DMS79 treated with DMSO at 0.1 percent for 48 hours (cell line): ENCODE results near the gene SUGCT.
"Not testable (repeated sequence)": the region's sequence is repeated elsewhere in the genome, so short reads cannot be mapped to it uniquely, and the experiment has no call there.

Experiments
- DNase-seq: peaks from one replicate; lab custom pipeline; 2025; lab: John Stamatoyannopoulos, UW

SUGCT gene

DNA sequence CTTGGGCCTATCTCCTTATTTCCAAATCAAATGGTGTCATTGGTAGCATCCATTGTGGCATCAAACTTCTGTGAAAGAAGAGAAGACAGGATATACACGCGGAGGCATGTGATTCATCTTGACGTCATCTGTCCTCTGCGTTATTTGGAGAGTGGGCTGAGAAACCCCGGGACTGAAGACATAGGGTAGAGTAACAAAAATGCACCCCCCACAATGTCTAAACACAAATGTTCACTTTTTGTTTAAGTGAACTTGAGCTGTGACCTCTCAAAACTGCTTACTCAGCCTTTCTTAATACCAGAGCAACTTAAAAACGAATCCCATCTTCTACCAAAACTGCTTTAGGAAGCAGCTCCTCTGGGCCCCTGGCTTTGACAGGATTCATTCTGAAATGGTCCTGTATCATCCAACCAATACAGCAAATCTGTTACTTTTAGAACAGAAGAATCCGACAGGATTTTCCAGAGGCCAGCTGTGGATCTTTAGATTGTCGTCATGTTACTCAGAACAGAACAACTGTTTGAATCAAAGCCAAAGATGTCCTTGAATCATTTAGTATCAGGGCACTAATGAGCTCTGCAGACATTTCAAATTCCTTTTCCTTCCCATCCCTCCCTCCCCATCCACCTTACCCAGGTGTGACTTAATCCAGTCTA lies 438.1 kb downstream of the SUGCT start:
- DNase-seq: no peak

DNA sequence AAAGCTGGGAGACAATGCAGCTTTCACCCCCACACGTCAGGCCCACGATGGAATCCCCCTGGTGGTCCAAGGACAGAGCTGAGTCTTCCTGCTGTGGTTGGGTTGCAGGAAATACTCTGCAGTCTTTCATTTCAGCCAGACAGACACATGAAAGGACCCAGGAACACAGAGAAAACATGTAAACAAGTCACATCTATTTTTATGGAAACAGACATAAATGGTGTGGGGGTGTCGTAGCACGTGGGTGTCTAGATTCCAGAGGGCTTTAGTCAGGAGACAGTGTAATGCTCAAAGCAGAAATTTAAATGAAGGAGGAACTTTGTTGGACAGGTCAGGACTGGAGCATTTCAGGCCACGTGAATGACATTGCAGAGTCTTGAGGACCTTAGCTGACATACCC lies 444.6 kb downstream of the SUGCT start:
- DNase-seq: no peak

DNA sequence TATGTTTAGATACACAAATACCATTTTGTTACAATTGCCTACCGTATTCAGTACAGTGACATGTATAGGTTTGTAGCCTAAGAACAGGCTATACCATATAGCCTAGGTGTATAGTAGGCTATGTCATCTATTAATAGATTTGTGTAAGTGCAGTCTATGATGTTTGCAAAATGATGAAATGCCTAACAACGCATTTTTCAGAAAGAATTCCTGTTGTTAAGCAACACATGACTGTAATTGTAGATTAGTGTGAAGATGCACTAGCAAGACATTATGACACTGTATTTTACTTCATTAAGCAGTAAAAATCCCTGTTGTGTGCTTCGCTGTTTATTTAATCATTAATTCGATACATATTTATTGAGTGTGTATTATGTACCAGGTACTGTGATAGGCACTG lies 446.0 kb downstream of the SUGCT start:
- no peak for DNase-seq

DNA sequence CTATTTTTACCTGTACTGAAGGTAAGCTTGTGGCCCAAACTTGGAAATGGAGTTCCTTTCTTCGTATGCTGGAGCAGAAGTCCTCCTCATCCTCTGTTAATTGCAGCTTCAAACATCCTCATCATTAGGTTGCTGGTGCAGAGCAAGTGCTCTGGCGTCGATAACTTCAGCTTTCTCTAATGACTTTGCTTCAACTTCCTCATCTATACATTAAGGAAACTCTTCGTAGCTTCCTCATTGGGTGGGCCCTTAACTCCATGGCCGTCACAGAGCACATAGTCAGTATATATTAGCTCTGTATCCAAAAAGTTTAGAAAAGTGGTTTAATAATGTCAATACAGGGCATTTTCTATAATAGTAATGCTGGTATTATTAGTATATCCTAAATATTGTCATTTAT lies 447.7 kb downstream of the SUGCT start:
- no peak for DNase-seq

DNA sequence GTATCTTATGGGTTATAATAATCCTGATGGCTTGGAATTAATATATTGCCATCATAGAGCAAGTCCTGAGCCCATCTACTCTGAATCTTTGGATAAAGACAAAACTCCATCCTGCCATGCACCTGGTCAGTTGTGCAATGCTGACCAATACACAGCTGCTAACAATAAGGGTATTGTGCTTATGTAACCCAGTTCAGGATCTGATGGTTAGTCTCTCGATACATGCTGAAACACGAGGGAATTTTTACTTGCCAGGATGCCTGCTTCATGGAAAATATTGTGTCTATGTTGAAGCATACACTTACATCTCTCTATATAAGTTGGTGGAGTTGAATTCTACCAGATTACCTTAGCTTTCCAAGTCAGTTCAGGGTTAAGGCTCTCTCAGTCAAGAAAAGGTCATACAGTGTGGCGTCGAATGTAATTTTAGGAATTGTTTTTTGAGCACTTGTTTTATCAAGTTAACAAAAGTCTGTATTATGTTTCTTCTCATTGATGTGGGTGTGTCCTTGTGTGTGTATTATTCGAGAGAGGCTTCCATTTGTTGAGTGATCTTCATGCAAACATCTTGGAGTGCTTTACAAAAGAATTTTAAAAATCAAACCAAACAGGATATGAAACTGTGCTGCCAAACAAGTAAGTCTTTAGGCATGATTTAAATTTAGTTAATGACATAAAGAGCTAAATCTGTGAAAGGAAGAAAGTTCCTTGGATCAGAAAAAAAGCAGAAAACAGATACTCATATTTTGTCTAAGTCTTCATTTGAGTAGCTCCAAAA lies 449.1 kb downstream of the SUGCT start:
- no peak for DNase-seq

DNA sequence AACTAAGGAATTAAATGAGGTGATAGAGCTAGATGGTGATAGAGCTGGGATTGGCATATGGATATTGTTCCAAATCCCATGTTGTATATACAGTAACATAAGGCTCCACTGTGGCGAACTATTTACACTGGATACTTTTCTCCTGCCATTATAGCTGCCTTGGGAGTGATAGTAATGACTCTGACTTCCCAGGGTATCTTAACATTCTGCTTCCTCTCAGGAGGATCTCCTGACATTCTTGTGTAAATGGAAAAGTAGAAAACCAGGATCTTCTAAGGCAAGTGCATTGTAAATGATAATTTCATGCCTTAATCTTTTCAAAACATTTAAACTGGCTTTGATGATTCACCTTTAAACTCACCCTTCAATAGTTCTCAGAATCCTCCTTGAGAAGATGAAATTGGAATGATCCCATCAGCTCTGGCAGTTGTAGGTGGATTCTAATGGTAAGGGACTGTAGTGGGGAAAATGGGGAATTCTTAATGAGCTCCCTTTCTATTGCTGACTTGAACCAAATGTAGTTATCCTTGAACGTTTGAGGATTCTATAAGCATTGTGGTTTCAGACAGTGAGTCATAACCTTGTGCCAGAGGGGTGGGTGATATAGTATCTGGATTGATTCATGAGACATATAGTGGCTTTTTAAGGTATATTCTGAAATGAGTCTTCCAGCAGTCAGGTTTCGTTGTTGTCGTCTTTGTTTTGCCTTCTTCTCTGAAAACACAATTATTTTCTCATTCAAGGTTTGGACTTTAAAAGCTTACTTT lies 450.0 kb downstream of the SUGCT start:
- DNase-seq: no peak

GRCh38 chr7:40586197-40586596 lies 451.4 kb downstream of the SUGCT start:
- no peak for DNase-seq

GRCh38 chr7:40587419-40587818 lies 452.6 kb downstream of the SUGCT start:
- DNase-seq: no peak

- DNase-seq: no peak
These were observed 460.3 kb downstream of the SUGCT start for GRCh38 chr7:40595129-40595528.

GRCh38 chr7:40595832-40596231 lies 461.0 kb downstream of the SUGCT start:
- no peak for DNase-seq

DNA sequence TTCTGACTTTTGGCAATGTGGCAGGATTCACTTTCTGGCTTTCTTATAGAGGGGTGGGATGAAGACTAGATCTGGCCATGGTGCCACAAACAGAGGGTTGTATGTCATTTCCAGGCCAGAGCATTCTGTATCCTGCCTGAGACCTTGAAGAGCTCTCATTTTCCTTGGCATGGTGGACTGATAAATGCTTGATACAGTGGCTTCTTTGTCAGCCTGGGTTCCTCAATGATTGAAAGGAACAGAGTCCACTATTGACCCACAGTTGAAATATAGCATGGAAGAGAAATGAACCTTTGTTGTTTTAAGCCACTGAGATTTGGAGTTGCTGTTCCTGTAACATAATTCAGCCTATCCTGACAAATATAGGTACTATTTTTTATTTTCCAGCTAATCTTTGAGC lies 462.7 kb downstream of the SUGCT start:
- no peak for DNase-seq

- no peak for DNase-seq
These were observed 464.1 kb downstream of the SUGCT start for GRCh38 chr7:40598915-40599314.

DNA sequence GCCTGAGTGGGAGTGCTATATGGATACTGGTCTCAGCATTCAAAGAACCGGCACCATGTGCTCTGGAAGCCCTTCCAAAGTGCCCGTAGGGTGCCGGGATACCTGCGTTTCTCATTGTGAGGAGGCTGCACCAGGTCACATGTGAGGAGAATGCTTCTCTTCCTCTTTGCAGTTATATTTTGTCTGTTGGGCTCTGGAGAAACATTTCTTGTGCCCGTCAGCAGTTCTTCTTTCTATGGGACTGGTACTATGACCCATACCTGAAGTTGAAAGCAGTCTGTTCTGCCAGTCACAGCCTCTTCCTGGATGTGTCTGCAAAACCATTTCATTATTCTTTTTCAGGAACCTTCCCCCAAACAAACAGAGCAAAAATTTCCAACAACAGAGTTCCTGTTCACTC lies 465.0 kb downstream of the SUGCT start:
- DNase-seq: no peak

- not testable (repeated sequence) for DNase-seq
These were observed 467.5 kb downstream of the SUGCT start for GRCh38 chr7:40602351-40602750.

DNA sequence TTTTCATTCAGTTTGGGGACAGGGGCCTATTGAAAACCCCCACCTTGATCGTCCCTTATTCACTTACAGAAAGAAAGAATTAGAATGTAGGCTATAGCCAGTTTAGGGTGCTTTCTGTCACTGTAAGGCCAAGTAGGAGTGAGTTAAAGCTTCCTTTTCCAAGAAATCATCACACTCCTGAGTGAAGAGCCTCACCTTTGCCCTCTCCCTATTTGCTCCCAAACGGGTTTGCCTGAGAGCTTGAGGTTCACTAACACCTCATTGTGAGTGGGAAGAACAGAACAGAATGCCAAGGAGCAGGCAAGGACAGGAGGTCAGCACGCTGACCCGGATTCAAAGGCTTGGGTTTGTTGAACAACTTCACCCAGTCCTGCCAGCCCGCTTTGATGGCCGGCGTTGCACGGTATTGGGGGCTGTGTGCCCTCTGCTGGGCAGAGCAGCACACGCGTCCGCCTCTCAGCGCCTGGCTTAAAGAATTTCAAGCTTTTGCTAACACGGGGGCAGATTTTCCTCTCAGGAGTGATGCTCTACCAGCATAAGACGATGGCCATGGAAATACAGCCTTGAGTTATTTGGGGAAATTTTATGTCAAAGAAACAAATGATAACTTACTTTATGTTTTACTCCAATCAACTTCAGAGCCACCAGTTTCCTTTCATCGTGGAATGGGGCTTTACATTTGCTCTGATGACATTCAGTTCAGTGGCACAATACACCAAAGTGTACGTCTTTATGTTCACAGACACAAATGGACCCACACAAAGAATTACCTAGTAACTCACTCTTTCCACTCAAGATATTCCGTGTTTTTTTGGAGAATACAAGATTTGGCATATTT lies 470.0 kb downstream of the SUGCT start:
- no peak for DNase-seq

- no peak for DNase-seq
These were observed 473.7 kb downstream of the SUGCT start for GRCh38 chr7:40608321-40609075.

- DNase-seq: no peak
These were observed 475.7 kb downstream of the SUGCT start for GRCh38 chr7:40610461-40610860.

DNA sequence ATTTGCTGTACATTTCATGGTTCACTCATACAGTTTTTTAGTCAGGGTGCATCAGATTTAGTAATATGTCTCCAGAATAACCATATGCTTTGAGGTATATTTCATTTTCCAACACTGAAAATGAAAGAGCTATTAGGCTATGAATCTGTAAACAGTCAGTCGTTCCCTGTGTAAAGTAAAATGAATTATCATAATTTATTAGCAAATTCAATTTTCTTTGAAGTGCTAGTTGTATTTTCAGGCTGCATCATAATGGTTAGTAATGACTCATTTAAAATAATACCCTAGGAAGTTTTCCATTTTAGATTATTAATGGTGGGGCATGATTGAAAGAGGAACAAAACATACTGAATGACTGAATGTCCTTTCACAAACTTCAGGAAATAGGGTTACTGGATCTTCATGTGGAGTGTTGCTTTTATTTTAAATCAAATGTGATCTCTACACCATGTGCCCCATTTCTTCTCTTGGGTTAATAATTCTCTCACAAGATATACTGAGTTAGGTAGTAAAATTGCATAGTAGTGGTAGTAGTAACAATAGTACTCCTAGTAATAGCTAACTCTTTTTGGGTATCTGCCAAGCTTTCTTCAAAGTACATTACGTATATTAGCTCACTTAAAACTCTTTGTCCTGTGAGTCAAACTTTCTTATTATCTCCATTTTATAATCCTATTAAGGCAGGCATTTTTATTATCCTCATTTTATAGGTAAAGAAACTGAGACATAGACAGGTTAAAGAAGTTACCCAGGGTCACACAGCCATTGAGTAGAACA lies 476.5 kb downstream of the SUGCT start:
- no peak for DNase-seq

DNA sequence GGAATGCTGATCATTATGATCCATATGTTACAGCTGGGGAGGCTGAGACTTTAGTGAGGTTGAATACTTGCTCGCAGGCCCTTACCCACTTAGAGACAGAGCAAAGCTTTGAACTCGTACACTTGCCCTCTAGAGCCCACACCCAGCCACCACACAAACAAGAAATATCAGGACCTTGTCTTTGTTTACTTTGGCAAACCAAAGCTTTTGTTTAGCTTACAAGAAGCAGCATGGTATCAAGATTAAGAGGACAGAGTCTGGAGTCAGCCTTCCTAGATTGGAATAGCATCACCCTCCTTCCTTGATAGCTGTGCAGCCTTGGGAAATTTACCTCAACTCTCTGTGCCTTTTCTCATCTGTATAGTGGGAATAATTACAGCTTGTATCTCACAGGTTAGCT lies 477.5 kb downstream of the SUGCT start:
- DNase-seq: no peak

GRCh38 chr7:40619647-40620046 lies 484.8 kb downstream of the SUGCT start:
- no peak for DNase-seq

DNA sequence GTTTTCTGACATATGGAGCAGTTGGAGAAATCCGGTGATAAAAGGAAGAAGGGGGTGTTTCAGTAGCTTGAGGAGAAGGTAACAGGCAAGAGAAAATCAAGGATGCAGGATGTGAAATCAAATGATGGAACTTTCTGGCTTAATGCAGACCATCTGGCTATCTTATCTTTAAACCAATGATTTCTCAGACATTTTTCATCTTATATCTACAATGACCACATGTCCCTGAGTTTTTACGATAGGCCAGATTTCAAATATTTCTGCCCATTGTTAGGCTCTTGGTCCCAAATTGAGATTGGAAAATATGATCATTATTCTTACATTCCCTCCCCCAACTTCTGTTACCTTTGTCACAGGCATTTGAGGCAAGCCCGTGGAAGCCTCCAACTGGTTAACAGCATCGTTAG lies 486.8 kb downstream of the SUGCT start:
- DNase-seq: no peak
